RWPE2 (cell line): ENCODE measurements around the gene DUSP5.

Source experiments
- ATAC-seq: fragments of 200-7000 bp; cut with Tn5 transposase; 3 replicates; pipeline ENCODE4 v1.9.1; 2021; ENCODE audit warnings: low read depth
- DNase-seq: peaks from one replicate; pipeline ENCODE4 v3.0.0-alpha.2; 2020; ENCODE audit warnings: low spot score
- H3K27ac ChIP-seq: fragments of 450-650 bp; 2 replicates; pipeline ENCODE4 v1.5.1; 2017; ENCODE audit warnings: mild to moderate bottlenecking; ENCODE audit not compliant: poor library complexity, severe bottlenecking
- H3K27me3 ChIP-seq: fragments of 250-450 bp; sonication (Bioruptor Pico); 2 replicates; pipeline ENCODE4 v1.5.1; 2021; ENCODE audit warnings: mild to moderate bottlenecking, moderate library complexity; ENCODE audit not compliant: insufficient read depth, poor library complexity, severe bottlenecking
- H3K36me3 ChIP-seq: fragments of 250-450 bp; sonication (Bioruptor Pico); 2 replicates; pipeline ENCODE4 v1.5.1; 2020; ENCODE audit warnings: low read depth, mild to moderate bottlenecking, moderate library complexity
- H3K4me1 ChIP-seq: fragments of 250-450 bp; sonication (Bioruptor Pico); 2 replicates; pipeline ENCODE4 v1.5.1; 2021; ENCODE audit warnings: mild to moderate bottlenecking, moderate library complexity; ENCODE audit not compliant: insufficient read depth, poor library complexity, severe bottlenecking
- H3K4me3 ChIP-seq: fragments of 250-450 bp; sonication (Bioruptor Pico); 2 replicates; pipeline ENCODE4 v1.5.1; 2021; ENCODE audit warnings: mild to moderate bottlenecking, moderate library complexity; ENCODE audit not compliant: severe bottlenecking
- H3K9me3 ChIP-seq: fragments of 250-450 bp; sonication (Bioruptor Pico); 2 replicates; pipeline ENCODE4 v1.5.1; 2021; ENCODE audit warnings: mild to moderate bottlenecking, moderate library complexity; ENCODE audit not compliant: severe bottlenecking
- CTCF ChIP-seq: fragments of 450-650 bp; IDR thresholded peaks from one replicate; pipeline ENCODE4 v1.5.1; 2017; ENCODE audit warnings: mild to moderate bottlenecking, moderate library complexity; ENCODE audit not compliant: poor library complexity, severe bottlenecking

DUSP5 gene

GRCh38 chr10:110544958-110545537 lies 47.3 kb downstream of the DUSP5 start:
- Histone ChIP-seq H3K4me3 (no peak overlapping the region), H3K27ac (no peak overlapping the region), H3K27me3 (no peaks in the 10 kb centered on the region), H3K4me1 (no peaks in the 10 kb centered on the region), H3K9me3 (no peaks in the 10 kb centered on the region), H3K36me3 (no peaks in the 10 kb centered on the region)
- DNase-seq (no peak), ATAC-seq (no peak)
- TF ChIP-seq CTCF: no peak

DNA sequence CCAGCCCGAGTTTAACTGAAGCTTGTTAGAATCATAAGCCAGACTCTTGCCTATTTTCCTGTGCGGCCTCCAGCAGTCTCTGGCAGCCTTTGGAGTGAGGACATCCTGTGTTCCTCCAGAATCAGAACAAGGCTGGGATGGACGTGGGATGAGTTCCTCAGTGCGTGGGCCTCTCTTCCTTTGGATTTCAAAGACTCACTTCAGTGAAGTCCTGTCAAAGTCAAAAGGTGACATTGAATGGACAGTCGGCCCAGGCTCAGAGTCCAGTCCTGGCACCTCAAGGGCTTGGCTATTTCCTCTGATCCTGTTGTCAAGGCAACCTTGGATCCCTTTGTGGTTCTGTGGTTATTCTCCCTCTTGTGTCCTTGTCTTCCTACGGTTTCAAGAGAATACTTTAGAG lies 48.4 kb downstream of the DUSP5 start:
- H3K4me3 ChIP-seq: no peak overlapping the region
- H3K27me3 ChIP-seq: no peaks in the 10 kb centered on the region
- no peaks in the 10 kb centered on the region for H3K4me1 ChIP-seq
- no peak for DNase-seq
- no peak for ATAC-seq
- H3K36me3 ChIP-seq: no peaks in the 10 kb centered on the region
- no peak overlapping the region for H3K27ac ChIP-seq
- H3K9me3 ChIP-seq: no peaks in the 10 kb centered on the region
- no peak for TF ChIP-seq CTCF

DNA sequence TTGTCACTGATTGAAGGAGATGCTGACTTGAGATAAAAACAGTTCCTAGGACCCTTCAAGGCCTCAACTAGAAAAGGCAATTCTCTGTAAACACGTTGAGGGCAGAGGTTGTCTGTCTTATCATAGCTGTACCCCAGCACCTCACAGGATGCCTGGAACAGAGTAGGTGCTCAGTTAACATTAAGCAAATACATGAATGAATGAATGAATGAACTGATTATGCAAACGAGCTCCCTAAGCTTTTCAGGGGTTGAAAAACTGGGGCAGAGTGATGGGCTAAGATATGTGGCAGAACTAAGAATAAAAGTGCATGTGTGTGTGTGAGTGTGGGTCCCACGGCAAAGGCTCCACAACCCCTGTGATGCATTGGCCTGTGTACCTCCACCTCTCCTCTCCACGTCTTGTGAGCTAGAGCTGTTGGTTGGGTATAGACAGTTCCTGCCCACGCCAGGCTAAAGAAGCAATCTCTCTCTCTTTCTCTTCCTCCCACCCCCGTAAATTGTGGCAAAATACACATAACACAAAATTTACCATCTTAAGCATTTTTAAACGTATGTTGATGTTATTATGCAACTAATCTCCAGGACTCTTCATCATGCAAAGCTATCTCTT lies 48.9 kb downstream of the DUSP5 start:
- no peak for DNase-seq

GRCh38 chr10:110547139-110547761 lies 49.5 kb downstream of the DUSP5 start:
- Histone ChIP-seq H3K27me3 (no peaks in the 10 kb centered on the region), H3K4me1 (no peaks in the 10 kb centered on the region), H3K4me3 (no peak overlapping the region), H3K9me3 (no peaks in the 10 kb centered on the region), H3K27ac (no peak overlapping the region), H3K36me3 (no peaks in the 10 kb centered on the region)
- DNase-seq: no peak
- peak; percentile 92 for TF ChIP-seq CTCF
- ATAC-seq: peak; percentile 70

More for the DNA sequence above, 48.9 kb downstream of the DUSP5 start:
- ATAC-seq: no peak
- no peaks in the 10 kb centered on the region for H3K4me1 ChIP-seq
- no peaks in the 10 kb centered on the region for H3K36me3 ChIP-seq
- H3K27ac ChIP-seq: no peak overlapping the region
- no peaks in the 10 kb centered on the region for H3K27me3 ChIP-seq
- no peak overlapping the region for H3K4me3 ChIP-seq
- no peaks in the 10 kb centered on the region for H3K9me3 ChIP-seq
- TF ChIP-seq CTCF: no peak

- no peak for TF ChIP-seq CTCF
- H3K9me3 ChIP-seq: no peaks in the 10 kb centered on the region
- DNase-seq (no peak), ATAC-seq (no peak)
- no peaks in the 10 kb centered on the region for H3K27me3 ChIP-seq
- H3K4me1 ChIP-seq: no peaks in the 10 kb centered on the region
- no peak overlapping the region for H3K27ac ChIP-seq
- H3K4me3 ChIP-seq: no peak overlapping the region
- no peaks in the 10 kb centered on the region for H3K36me3 ChIP-seq
Measured at GRCh38 chr10:110548002-110548401, 50.3 kb downstream of the DUSP5 start.
